Panc1 (cell line): ENCODE measurements around the gene LIPK. TPM values are rescaled to one million over a fixed set of nuclear protein-coding genes. Genes with fewer than 3 reads are reported as not detected.

Experiments used
- ATAC-seq: fragments of 200-7000 bp; cut with Tn5 transposase; 2 replicates; pipeline ENCODE4 v1.9.1; 2020; ENCODE audit warnings: mild to moderate bottlenecking, moderate library complexity
- BruUV-seq: library from RNA; stranded (reverse); fragments of 400-500 nt; replicated peaks from 2 replicates; lab custom pipeline; 2021; lab: Mats Ljungman, UMichigan
- CTCF ChIA-PET: fragments of 300-600 bp; sonication (Branson Sonifier 250); formaldehyde crosslinking; loops from one replicate; lab custom pipeline; 2022; ENCODE audit warnings: antibody characterized with exemption; lab: Charles Lee
- POLR2A ChIA-PET: fragments of 300-600 bp; sonication (Branson Sonifier 250); formaldehyde crosslinking; loops from one replicate; lab custom pipeline; 2022; ENCODE audit warnings: antibody characterized with exemption; lab: Charles Lee
- DNase-seq: peaks from one replicate; pipeline ENCODE4 v3.0.0-alpha.2; 2010; ENCODE audit warnings: low read depth, low spot score
- H3K27ac ChIP-seq: 2 replicates; pipeline ENCODE4 v1.5.1; 2011; ENCODE audit warnings: mild to moderate bottlenecking, low read length, inconsistent platforms
- H3K27me3 ChIP-seq: fragments of 200-500 bp; sonication (Bioruptor generic); 2 replicates; pipeline ENCODE4 v1.6.0; 2014; ENCODE audit warnings: low read length, inconsistent platforms; ENCODE audit not compliant: control insufficient read depth, insufficient read depth
- H3K36me3 ChIP-seq: fragments of 200-500 bp; sonication (Bioruptor generic); 2 replicates; pipeline ENCODE4 v1.5.1; 2014; ENCODE audit warnings: inconsistent platforms, mild to moderate bottlenecking, low read length, moderate library complexity; ENCODE audit not compliant: control insufficient read depth, insufficient read depth
- H3K4me1 ChIP-seq: 2 replicates; pipeline ENCODE4 v1.5.1; 2011; ENCODE audit warnings: inconsistent platforms, mild to moderate bottlenecking, low read length, moderate library complexity; ENCODE audit not compliant: control insufficient read depth, insufficient read depth
- H3K4me3 ChIP-seq, 2 experiments: 2 replicates each; pipeline ENCODE4 v1.5.1; 2011 to 2012; ENCODE audit warnings: low read depth in 2 of 2, low read length in 2 of 2, mild to moderate bottlenecking in 2 of 2, inconsistent platforms in 1 of 2, moderate library complexity in 1 of 2
- H3K9me3 ChIP-seq: fragments of 200-500 bp; sonication (Bioruptor generic); 2 replicates; pipeline ENCODE4 v1.5.1; 2014; ENCODE audit warnings: low read depth, mild to moderate bottlenecking, inconsistent platforms, low read length, moderate library complexity; ENCODE audit not compliant: control insufficient read depth, insufficient read depth
- CTCF ChIP-seq: fragments of 450-650 bp; IDR thresholded peaks from 2 replicates; pipeline ENCODE4 v1.5.1; 2017; ENCODE audit warnings: mild to moderate bottlenecking
- POLR2AphosphoS5 ChIP-seq: IDR thresholded peaks from 2 replicates; pipeline ENCODE4 v1.6.1; 2012; ENCODE audit warnings: mild to moderate bottlenecking, low read depth, low read length, moderate library complexity
- REST ChIP-seq, 2 experiments: IDR thresholded peaks; 2 replicates each; pipeline ENCODE4 v1.6.1; 2011 to 2012; ENCODE audit warnings: low read depth in 2 of 2, control low read depth in 1 of 2, low read length in 1 of 2, mild to moderate bottlenecking in 1 of 2, moderate library complexity in 1 of 2; ENCODE audit not compliant: insufficient read depth in 1 of 2
- SIN3A ChIP-seq: IDR thresholded peaks from 2 replicates; pipeline ENCODE4 v1.6.1; 2012; ENCODE audit warnings: low read depth, mild to moderate bottlenecking, low read length, moderate library complexity, borderline replicate concordance; ENCODE audit not compliant: insufficient read depth
- TCF7L2 ChIP-seq: IDR thresholded peaks from 2 replicates; pipeline ENCODE4 v1.6.1; 2011; ENCODE audit warnings: mild to moderate bottlenecking, low read depth, low read length, inconsistent platforms
- in situ Hi-C: cut with HindIII; loops from 2 replicates; pipeline ENCODE4 v1.10.0; 2016; ENCODE audit warnings: low sequenced_read_pairs, low pct_unique_long_range_greater_than_20kb
- intact Hi-C: fragments of 100-400 bp; cut with micrococcal nuclease; formaldehyde crosslinking; loops from one replicate; pipeline ENCODE4 v1.10.0; 2022; ENCODE audit not compliant: unreplicated experiment
- total RNA-seq: library from RNA; stranded (reverse); gene quantifications from one replicate; pipeline ENCODE4 v1.2.1, GENCODE V29; 2021; ENCODE audit not compliant: unreplicated experiment

LIPK gene
- total RNA-seq, 1 experiment from 2014 or later: not detected

GRCh38 chr10:88754287-88754686 is 48.2 kb downstream of the LIPK start:
- no peak overlapping the region for H3K27ac ChIP-seq
- no peaks in the 10 kb centered on the region for H3K4me1 ChIP-seq
- CTCF ChIA-PET: no interaction called here
- no peak for DNase-seq
- no TSS peak for BruUV-seq
- intact Hi-C loops: no loop called here
- in situ Hi-C loops: no loop called here
- H3K4me3 ChIP-seq: no peak overlapping the region
- ATAC-seq: no peak
- no peak for TF ChIP-seq REST (IDR thresholded peaks at IDR 0.05; ENCODE audit: insufficient read depth in 1 of 2, low read depth in 2 of 2, low read length in 1 of 2)
- no peak for TF ChIP-seq SIN3A
- TF ChIP-seq TCF7L2: no peak
- no peak for TF ChIP-seq POLR2AphosphoS5
- no peak for TF ChIP-seq CTCF
- H3K27me3 ChIP-seq: no peaks in the 10 kb centered on the region
- POLR2A ChIA-PET: no interaction called here
- no peaks in the 10 kb centered on the region for H3K36me3 ChIP-seq
- no peaks in the 10 kb centered on the region for H3K9me3 ChIP-seq

GRCh38 chr10:88755753-88756152 is 49.7 kb downstream of the LIPK start:
- POLR2A ChIA-PET: no interaction called here

More at GRCh38 chr10:88755753-88756152, 49.7 kb downstream of the LIPK start:
- intact Hi-C loops (no loop called here), in situ Hi-C loops (no loop called here)
- CTCF ChIA-PET: no interaction called here
- Histone ChIP-seq H3K4me1 (no peaks in the 10 kb centered on the region), H3K36me3 (no peaks in the 10 kb centered on the region), H3K9me3 (no peaks in the 10 kb centered on the region), H3K27ac (no peak overlapping the region), H3K27me3 (no peaks in the 10 kb centered on the region), H3K4me3 (no peak overlapping the region)
- ATAC-seq: no peak
- no peak for DNase-seq
- TF ChIP-seq CTCF: no peak
- no peak for TF ChIP-seq REST (IDR thresholded peaks at IDR 0.05; ENCODE audit: insufficient read depth in 1 of 2, low read depth in 2 of 2, low read length in 1 of 2)
- TF ChIP-seq POLR2AphosphoS5: no peak
- no TSS peak for BruUV-seq
